ENCODE results near the gene LRRC46. TPM values are rescaled to one million over a fixed set of nuclear protein-coding genes. Genes with fewer than 3 reads are reported as not detected.

LRRC46 gene
- total and polyA plus RNA-seq, 9 of the 15 experiments (the other 6 are each of a cell fraction or from before 2014, with no cell fraction given) = 0.39 to 1.4 (median 0.53) TPM; not detected in 1

DNA sequence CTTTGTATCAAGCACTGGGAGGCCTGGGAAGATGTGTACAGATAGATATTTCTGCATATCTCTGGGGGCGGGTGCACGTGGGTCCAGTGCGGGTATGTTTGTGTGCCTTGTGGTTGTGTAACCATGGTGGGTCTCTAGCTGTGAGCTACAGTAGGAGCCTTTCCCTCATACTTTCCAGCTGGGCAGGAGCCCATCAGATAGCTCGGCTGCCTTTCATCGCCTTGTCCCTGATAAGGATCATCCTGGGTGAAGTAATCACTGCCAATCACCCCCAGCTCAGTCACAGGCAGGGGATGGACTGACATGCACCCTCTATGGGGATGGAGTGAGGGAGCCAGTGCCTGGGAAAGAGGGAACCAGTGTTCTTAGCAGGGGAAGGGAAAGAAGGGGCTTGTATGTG is 12.8 kb downstream of the LRRC46 start (continued):
- TF ChIP-seq ZNF445 (CRISPR knock-in tag; IDR thresholded peaks at IDR 0.05; ENCODE audit: low read depth) = no peak
- TF ChIP-seq ZNF707 (CRISPR knock-in tag; conservative IDR thresholded peaks at IDR 0.05) = no peak
- TF ChIP-seq PHB (CRISPR knock-in tag; IDR thresholded peaks at IDR 0.05) = no peak
- no peak for TF ChIP-seq SUPT5H (IDR thresholded peaks at IDR 0.05)
- no peak for TF ChIP-seq ZFP1 (CRISPR knock-in tag; IDR thresholded peaks at IDR 0.05)
- peak; percentile 56 for TF ChIP-seq ATF7 (IDR thresholded peaks at IDR 0.05)
- TF ChIP-seq FOSL1 (tag; conservative IDR thresholded peaks at IDR 0.05) = peak; percentile 37; the same call in 1 of the 2 replicates
- TF ChIP-seq ZNF79 (CRISPR knock-in tag; IDR thresholded peaks at IDR 0.05; ENCODE audit: low read depth) = no peak
- no peak for TF ChIP-seq PML (IDR thresholded peaks at IDR 0.05; ENCODE audit: low read length)
- peak in 1 of 2 experiments; percentile 58; a peak in 2 of 4 replicates for TF ChIP-seq RCOR1 (IDR thresholded peaks at IDR 0.05; ENCODE audit: borderline replicate concordance in 1 of 2, low read depth in 2 of 2, low read length in 2 of 2)
- no peak for TF ChIP-seq HDAC3 (IDR thresholded peaks at IDR 0.05; ENCODE audit: borderline replicate concordance, partially characterized antibody)
- TF ChIP-seq PHF21A (IDR thresholded peaks at IDR 0.05; ENCODE audit: borderline replicate concordance, low read depth) = no peak
- no peak for TF ChIP-seq ZNF436 (CRISPR knock-in tag; IDR thresholded peaks at IDR 0.05)
- no peak for TF ChIP-seq RBM17 (IDR thresholded peaks at IDR 0.05; ENCODE audit: borderline replicate concordance, low read depth, low read length)
- no peak for TF ChIP-seq E2F3 (CRISPR knock-in tag; IDR thresholded peaks at IDR 0.05)
- TF ChIP-seq MTF1 (CRISPR knock-in tag; IDR thresholded peaks at IDR 0.05; ENCODE audit: borderline replicate concordance) = no peak
- TF ChIP-seq KLF6 (CRISPR knock-in tag; IDR thresholded peaks at IDR 0.05; ENCODE audit: borderline replicate concordance) = no peak
- TF ChIP-seq, protein P1, sequence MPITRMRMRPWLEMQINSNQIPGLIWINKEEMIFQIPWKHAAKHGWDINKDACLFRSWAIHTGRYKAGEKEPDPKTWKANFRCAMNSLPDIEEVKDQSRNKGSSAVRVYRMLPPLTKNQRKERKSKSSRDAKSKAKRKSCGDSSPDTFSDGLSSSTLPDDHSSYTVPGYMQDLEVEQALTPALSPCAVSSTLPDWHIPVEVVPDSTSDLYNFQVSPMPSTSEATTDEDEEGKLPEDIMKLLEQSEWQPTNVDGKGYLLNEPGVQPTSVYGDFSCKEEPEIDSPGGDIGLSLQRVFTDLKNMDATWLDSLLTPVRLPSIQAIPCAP (CRISPR knock-in tag; IDR thresholded peaks at IDR 0.05; ENCODE audit: borderline replicate concordance) = no peak
- peak; percentile 61; the same call in 1 of the 2 replicates for TF ChIP-seq EP300 (IDR thresholded peaks at IDR 0.05; ENCODE audit: low read length)
- TF ChIP-seq BMI1 (IDR thresholded peaks at IDR 0.05; ENCODE audit: low read length) = no peak
- no peak for TF ChIP-seq HMG20A (CRISPR knock-in tag; conservative IDR thresholded peaks at IDR 0.05)
- TF ChIP-seq GTF2E2 (tag; IDR thresholded peaks at IDR 0.05) = no peak
- TF ChIP-seq ZNF232 (CRISPR knock-in tag; IDR thresholded peaks at IDR 0.05) = no peak
- no peak; a peak in 1 of 4 replicates for TF ChIP-seq FOXK2 (conservative IDR thresholded peaks at IDR 0.05 in 1 of 2, IDR thresholded peaks at IDR 0.05 in 1 of 2; ENCODE audit: low read depth in 2 of 2)
- no peak for TF ChIP-seq TOE1 (IDR thresholded peaks at IDR 0.05; ENCODE audit: borderline replicate concordance)
- no peak for TF ChIP-seq TOE1 (CRISPR knock-in tag; IDR thresholded peaks at IDR 0.05; ENCODE audit: borderline replicate concordance, low read depth)
- TF ChIP-seq, protein P2, sequence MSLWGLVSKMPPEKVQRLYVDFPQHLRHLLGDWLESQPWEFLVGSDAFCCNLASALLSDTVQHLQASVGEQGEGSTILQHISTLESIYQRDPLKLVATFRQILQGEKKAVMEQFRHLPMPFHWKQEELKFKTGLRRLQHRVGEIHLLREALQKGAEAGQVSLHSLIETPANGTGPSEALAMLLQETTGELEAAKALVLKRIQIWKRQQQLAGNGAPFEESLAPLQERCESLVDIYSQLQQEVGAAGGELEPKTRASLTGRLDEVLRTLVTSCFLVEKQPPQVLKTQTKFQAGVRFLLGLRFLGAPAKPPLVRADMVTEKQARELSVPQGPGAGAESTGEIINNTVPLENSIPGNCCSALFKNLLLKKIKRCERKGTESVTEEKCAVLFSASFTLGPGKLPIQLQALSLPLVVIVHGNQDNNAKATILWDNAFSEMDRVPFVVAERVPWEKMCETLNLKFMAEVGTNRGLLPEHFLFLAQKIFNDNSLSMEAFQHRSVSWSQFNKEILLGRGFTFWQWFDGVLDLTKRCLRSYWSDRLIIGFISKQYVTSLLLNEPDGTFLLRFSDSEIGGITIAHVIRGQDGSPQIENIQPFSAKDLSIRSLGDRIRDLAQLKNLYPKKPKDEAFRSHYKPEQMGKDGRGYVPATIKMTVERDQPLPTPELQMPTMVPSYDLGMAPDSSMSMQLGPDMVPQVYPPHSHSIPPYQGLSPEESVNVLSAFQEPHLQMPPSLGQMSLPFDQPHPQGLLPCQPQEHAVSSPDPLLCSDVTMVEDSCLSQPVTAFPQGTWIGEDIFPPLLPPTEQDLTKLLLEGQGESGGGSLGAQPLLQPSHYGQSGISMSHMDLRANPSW (CRISPR knock-in tag; IDR thresholded peaks at IDR 0.05) = no peak
- TF ChIP-seq DPF2 (IDR thresholded peaks at IDR 0.05) = peak; percentile 66
